Nephron (organoid): ENCODE measurements around the gene PLPP3.
A peak's percentile ranks its signal among the peaks of the same experiment; 100 is the strongest.

ENCODE experiments used
- H3K27ac Mint-ChIP-seq, 3 experiments: 2 replicates each; pipeline ENCODE4 v1.8.0; 2020; ENCODE audit warnings: mixed read lengths in 3 of 3, mild to moderate bottlenecking in 2 of 3, moderate library complexity in 1 of 3
- H3K27me3 Mint-ChIP-seq: 2 replicates; pipeline ENCODE4 v1.8.0; 2021; ENCODE audit warnings: low read depth, mild to moderate bottlenecking, moderate library complexity, mixed read lengths
- H3K36me3 Mint-ChIP-seq: 2 replicates; pipeline ENCODE4 v1.8.0; 2020; ENCODE audit warnings: low read depth, mixed read lengths
- H3K4me1 Mint-ChIP-seq: 2 replicates; pipeline ENCODE4 v1.8.0; 2020; ENCODE audit warnings: mixed read lengths
- H3K4me3 Mint-ChIP-seq, 3 experiments: 2 replicates each; pipeline ENCODE4 v1.8.0; 2020; ENCODE audit warnings: mild to moderate bottlenecking in 3 of 3, mixed read lengths in 3 of 3, moderate library complexity in 2 of 3
- H3K9me3 Mint-ChIP-seq: 2 replicates; pipeline ENCODE4 v1.8.0; 2020; ENCODE audit warnings: mixed read lengths
- CTCF ChIP-seq, 3 experiments: fragments of 200-600 bp; sonication (generic); IDR thresholded peaks; one replicate each; pipeline ENCODE4 v1.5.0; 2021; ENCODE audit warnings: antibody characterized with exemption in 3 of 3; ENCODE audit not compliant: unreplicated experiment in 3 of 3

The PLPP3 gene

GRCh38 chr1:56557746-56558145 is 21.6 kb downstream of the PLPP3 start:
- H3K9me3 Mint-ChIP-seq = no peaks in the 10 kb centered on the region
- no peaks in the 10 kb centered on the region for H3K27me3 Mint-ChIP-seq
- no peak overlapping the region for H3K27ac Mint-ChIP-seq
- H3K4me1 Mint-ChIP-seq = peaks cover 32% of the 10 kb centered on the region
- no peak for TF ChIP-seq CTCF (IDR thresholded peaks at IDR 0.05; ENCODE audit: unreplicated experiment in 3 of 3)
- H3K4me3 Mint-ChIP-seq = no peak overlapping the region
- peaks cover 9% of the 10 kb centered on the region for H3K36me3 Mint-ChIP-seq

DNA sequence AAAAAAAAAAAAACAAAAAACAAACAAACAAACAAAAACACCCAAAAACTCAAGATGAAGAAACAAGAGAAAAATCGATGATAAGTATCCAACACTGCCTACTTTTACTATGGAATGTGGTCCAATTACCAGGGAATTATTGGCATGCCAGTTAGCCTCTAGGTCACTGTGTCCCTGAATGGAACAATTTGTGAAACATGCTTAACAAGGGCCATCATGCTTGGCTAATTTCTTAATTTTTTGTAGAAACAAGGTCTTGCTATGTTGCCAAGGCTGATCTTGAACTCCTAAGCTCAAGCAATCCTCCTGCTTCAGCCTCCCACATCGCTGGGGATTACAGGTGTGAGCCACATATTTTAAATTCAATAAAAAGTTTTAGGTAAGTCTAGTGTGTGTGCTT is 23.9 kb downstream of the PLPP3 start:
- no peak overlapping the region for H3K4me3 Mint-ChIP-seq
- no peak for TF ChIP-seq CTCF (IDR thresholded peaks at IDR 0.05; ENCODE audit: unreplicated experiment in 3 of 3)
- peaks cover 9% of the 10 kb centered on the region for H3K36me3 Mint-ChIP-seq
- H3K27ac Mint-ChIP-seq = no peak overlapping the region
- peaks cover 44% of the 10 kb centered on the region for H3K4me1 Mint-ChIP-seq
- H3K9me3 Mint-ChIP-seq = no peaks in the 10 kb centered on the region
- no peaks in the 10 kb centered on the region for H3K27me3 Mint-ChIP-seq

DNA sequence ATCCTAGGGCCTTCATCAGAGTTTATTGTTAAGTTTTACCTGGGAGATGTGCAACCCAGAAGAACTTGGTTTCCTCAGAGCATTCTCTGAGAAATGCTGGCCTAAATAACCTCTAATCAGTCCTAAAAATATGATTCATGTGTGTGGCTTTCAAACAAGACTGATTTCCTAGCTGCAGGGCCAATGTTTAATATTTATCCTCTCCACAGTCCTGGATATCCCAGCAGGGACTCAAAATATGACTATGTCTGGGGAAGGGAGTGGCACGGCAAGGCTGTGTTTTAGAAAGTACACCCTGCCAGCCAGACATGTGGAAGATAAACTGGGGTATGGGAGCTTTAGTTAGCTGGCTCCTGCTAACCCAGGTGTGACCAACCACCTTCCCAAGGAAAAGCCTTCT is 26.3 kb downstream of the PLPP3 start:
- H3K27me3 Mint-ChIP-seq = no peaks in the 10 kb centered on the region
- no peak for TF ChIP-seq CTCF (IDR thresholded peaks at IDR 0.05; ENCODE audit: unreplicated experiment in 3 of 3)
- H3K36me3 Mint-ChIP-seq = peaks cover 8% of the 10 kb centered on the region
- no peak overlapping the region for H3K27ac Mint-ChIP-seq
- no peak overlapping the region for H3K4me3 Mint-ChIP-seq
- peaks cover 64% of the 10 kb centered on the region for H3K4me1 Mint-ChIP-seq
- H3K9me3 Mint-ChIP-seq = no peaks in the 10 kb centered on the region

DNA sequence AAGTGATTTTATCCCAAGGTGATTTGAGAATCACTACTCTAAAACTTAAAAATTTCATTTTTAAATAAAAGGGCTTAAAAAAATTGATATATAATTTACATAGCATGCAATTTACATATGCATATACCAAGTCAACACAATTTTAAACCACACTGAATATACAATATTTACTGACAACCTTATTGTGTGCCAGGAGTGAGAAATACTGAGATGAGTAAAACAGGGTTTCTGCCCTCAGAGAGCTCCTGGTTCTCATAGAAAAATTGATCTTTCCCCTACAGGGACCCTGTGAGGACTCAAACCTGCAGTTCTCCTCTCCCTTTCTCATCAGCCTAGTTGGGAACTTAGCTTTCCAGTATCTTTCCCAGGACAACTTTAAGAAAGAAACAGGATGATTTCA is 27.0 kb downstream of the PLPP3 start:
- no peak for TF ChIP-seq CTCF (IDR thresholded peaks at IDR 0.05; ENCODE audit: unreplicated experiment in 3 of 3)
- H3K36me3 Mint-ChIP-seq = peaks cover 9% of the 10 kb centered on the region
- no peaks in the 10 kb centered on the region for H3K27me3 Mint-ChIP-seq
- H3K4me1 Mint-ChIP-seq = peaks cover 69% of the 10 kb centered on the region
- no peaks in the 10 kb centered on the region for H3K9me3 Mint-ChIP-seq
- peak overlapping the region in 1 of 3 experiments; percentile 43 for H3K27ac Mint-ChIP-seq
- no peak overlapping the region for H3K4me3 Mint-ChIP-seq

- peaks cover 75% of the 10 kb centered on the region for H3K4me1 Mint-ChIP-seq
- no peak for TF ChIP-seq CTCF (IDR thresholded peaks at IDR 0.05; ENCODE audit: unreplicated experiment in 3 of 3)
- H3K36me3 Mint-ChIP-seq = peaks cover 11% of the 10 kb centered on the region
- no peaks in the 10 kb centered on the region for H3K9me3 Mint-ChIP-seq
- H3K27me3 Mint-ChIP-seq = no peaks in the 10 kb centered on the region
- no peak overlapping the region for H3K4me3 Mint-ChIP-seq
- peak overlapping the region in 2 of 3 experiments; percentile 43 for H3K27ac Mint-ChIP-seq
Observed at GRCh38 chr1:56551691-56552090, 27.7 kb downstream of the PLPP3 start.

DNA sequence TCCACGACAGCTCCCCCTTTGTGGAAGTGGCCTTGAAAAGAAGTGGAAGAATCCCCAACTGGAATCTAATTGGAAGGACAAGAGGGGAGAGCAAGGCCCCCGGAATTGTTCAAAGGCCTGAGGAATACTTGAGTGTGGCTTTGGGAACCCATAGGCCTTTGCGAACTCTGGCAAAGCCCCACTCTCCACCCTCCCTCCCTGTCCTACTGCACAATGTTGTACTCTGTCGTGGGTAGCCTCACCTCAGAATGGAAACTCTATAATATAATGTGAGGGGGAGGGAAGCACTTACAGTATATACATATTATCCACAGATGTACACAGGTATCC is 28.5 kb downstream of the PLPP3 start:
- Mint-ChIP-seq H3K9me3 (no peaks in the 10 kb centered on the region), H3K4me3 (no peak overlapping the region), H3K4me1 (peaks cover 76% of the 10 kb centered on the region), H3K36me3 (peaks cover 11% of the 10 kb centered on the region), H3K27me3 (no peaks in the 10 kb centered on the region), H3K27ac (peak overlapping the region; percentile 29 to 58 (median 46))
- no peak for TF ChIP-seq CTCF (IDR thresholded peaks at IDR 0.05; ENCODE audit: unreplicated experiment in 3 of 3)
